Uterus (tissue), 4 donors: ENCODE results near the gene RBMX. TPM values are rescaled to one million over a fixed set of nuclear protein-coding genes. Genes with fewer than 3 reads are reported as not detected.

Source experiments
- DNase-seq, 2 donors: peaks; one replicate each; pipeline ENCODE4 v3.0.0-alpha.2; 2019 to 2020
- H3K27ac ChIP-seq, 2 donors: fragments of 200-600 bp; sonication (generic); 1 replicate in 1 of 2; 2 replicates in 1 of 2; pipeline ENCODE4 v1.5.1; 2016 to 2018
- H3K27me3 ChIP-seq, 2 donors: fragments of 200-600 bp; sonication (generic); one replicate each; pipeline ENCODE4 v1.5.1; 2018 to 2019; ENCODE audit warnings: control low read depth in 1 of 2
- H3K36me3 ChIP-seq, 2 donors: fragments of 200-600 bp; sonication (generic); one replicate each; pipeline ENCODE4 v1.5.1; 2019; ENCODE audit warnings: control low read depth in 1 of 2
- H3K4me1 ChIP-seq, 2 donors: fragments of 200-600 bp; sonication (generic); one replicate each; pipeline ENCODE4 v1.5.1; 2018 to 2019; ENCODE audit warnings: control low read depth in 1 of 2
- H3K4me3 ChIP-seq, 2 donors: fragments of 200-600 bp; sonication (generic); 1 replicate in 1 of 2; 2 replicates in 1 of 2; pipeline ENCODE4 v1.5.1; 2018 to 2019; ENCODE audit warnings: mild to moderate bottlenecking in 1 of 2
- H3K9me3 ChIP-seq, 2 donors: fragments of 200-600 bp; sonication (generic); one replicate each; pipeline ENCODE4 v1.5.1; 2019; ENCODE audit warnings: control low read depth in 1 of 2
- POLR2A ChIP-seq, 2 donors: fragments of 450-650 bp; IDR thresholded peaks; one replicate each; pipeline ENCODE4 v1.6.1; 2016; ENCODE audit warnings: antibody characterized with exemption in 2 of 2, mild to moderate bottlenecking in 1 of 2, moderate library complexity in 1 of 2
- intact Hi-C: fragments of 100-400 bp; cut with DNase I; formaldehyde crosslinking; loops from one replicate; pipeline ENCODE4 v1.15.1; 2023; ENCODE audit warnings: low total_unique reads
- small RNA-seq: library from RNA; depleted of rRNA; stranded (forward); fragments of <200 nt; gene quantifications from one replicate; pipeline ENCODE3, GENCODE V24; 2016
- total RNA-seq, 4 donors: library from RNA; depleted of rRNA in 3 of 4; stranded (reverse); fragments of >200 nt in 3 of 4; gene quantifications; one replicate each; pipeline versions ENCODE4 v1.1.0 to v1.2.4, GENCODE V29; 2014 to 2023
- TF ChIP-seq, protein P1 (sequence below), 4 experiments: fragments of 200-600 bp in 2 of 4; fragments of 450-650 bp in 2 of 4; sonication (generic) in 2 of 4; IDR thresholded peaks; one replicate each; pipeline ENCODE4 v1.5.1; 2016 to 2019; ENCODE audit warnings: antibody characterized with exemption in 4 of 4, mild to moderate bottlenecking in 2 of 4, moderate library complexity in 1 of 4
- donor health status: DM: yes; HTN: yes; CAD: no.

RBMX gene
- total RNA-seq, 4 donors from 2014 or later: 231 to 478 (median 248) TPM

DNA sequence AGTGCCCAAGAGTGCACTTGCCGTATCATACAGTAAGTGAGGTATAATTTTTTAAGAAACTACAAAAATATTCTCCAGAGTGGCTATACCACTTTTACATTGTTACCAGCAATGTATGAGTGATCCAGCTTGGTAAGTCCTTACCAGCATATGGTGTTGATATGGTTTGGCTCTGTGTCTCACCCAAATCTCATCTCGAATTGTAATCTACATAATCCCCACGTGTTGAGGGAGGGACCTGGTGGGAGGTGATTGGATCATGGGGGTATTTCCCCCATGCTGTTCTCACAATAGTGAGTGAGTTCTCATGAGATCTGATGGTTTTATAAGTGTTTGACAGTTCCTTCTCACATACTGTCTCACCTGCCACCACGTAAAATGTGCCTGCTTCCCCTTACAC, 44.8 kb downstream of the RBMX start:
- peaks cover 0 to 3% of the 10 kb centered on the region in 2 donors for H3K36me3 ChIP-seq
- H3K27ac ChIP-seq: no peak overlapping the region
- no peaks in the 10 kb centered on the region for H3K9me3 ChIP-seq
- intact Hi-C loops: no loop called here
- no peak for TF ChIP-seq POLR2A (IDR thresholded peaks at IDR 0.05)
- TF ChIP-seq, protein P1, sequence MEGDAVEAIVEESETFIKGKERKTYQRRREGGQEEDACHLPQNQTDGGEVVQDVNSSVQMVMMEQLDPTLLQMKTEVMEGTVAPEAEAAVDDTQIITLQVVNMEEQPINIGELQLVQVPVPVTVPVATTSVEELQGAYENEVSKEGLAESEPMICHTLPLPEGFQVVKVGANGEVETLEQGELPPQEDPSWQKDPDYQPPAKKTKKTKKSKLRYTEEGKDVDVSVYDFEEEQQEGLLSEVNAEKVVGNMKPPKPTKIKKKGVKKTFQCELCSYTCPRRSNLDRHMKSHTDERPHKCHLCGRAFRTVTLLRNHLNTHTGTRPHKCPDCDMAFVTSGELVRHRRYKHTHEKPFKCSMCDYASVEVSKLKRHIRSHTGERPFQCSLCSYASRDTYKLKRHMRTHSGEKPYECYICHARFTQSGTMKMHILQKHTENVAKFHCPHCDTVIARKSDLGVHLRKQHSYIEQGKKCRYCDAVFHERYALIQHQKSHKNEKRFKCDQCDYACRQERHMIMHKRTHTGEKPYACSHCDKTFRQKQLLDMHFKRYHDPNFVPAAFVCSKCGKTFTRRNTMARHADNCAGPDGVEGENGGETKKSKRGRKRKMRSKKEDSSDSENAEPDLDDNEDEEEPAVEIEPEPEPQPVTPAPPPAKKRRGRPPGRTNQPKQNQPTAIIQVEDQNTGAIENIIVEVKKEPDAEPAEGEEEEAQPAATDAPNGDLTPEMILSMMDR (IDR thresholded peaks at IDR 0.05): no peak
- no peaks in the 10 kb centered on the region for H3K4me1 ChIP-seq
- H3K4me3 ChIP-seq: no peak overlapping the region
- DNase-seq: no peak
- H3K27me3 ChIP-seq: no peaks in the 10 kb centered on the region

DNA sequence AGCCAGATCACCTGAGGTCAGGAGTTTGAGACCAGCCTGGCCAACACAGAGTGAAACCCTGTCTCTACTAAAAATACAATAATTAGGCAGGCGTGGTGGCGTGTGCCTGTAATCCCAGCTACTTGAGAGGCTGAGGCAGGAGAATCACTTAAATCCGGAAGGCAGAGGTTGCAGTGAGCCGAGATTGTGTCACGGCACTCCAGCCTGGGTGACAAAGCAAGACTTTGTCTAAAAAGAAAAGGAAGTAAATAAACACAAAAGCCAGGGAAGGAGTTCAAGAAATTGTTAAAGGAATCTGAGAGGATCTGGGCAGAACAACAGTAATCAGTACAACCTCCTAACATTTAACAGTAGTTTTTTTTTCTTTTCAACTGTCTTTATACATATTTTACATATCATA, 51.1 kb downstream of the RBMX start:
- Histone ChIP-seq H3K9me3 (no peaks in the 10 kb centered on the region), H3K36me3 (peaks cover 0 to 3% of the 10 kb centered on the region in 2 donors), H3K27me3 (no peaks in the 10 kb centered on the region), H3K27ac (no peak overlapping the region), H3K4me1 (no peaks in the 10 kb centered on the region), H3K4me3 (no peak overlapping the region)
- intact Hi-C loops: no loop called here
- no peak for DNase-seq
- TF ChIP-seq, protein P1 (IDR thresholded peaks at IDR 0.05): no peak
- no peak for TF ChIP-seq POLR2A (IDR thresholded peaks at IDR 0.05)

DNA sequence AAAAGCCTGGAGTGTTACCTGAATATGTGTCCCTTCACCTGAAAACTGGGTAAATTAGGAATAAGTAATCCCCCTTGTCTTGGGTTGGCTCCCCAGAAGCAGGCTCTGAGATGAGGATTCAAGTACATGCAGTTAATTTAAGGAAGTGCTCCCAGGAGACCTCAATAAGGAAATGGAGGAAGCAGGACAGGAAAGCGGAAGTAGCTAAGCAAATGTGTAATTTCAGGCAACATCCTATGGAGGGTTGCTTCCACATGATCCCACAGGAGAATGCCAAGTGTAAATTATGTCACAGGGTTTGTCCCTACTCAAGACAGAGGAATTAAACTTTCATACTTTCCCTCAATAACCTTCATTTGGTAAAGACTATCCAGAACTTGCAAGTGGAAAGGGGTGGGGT, 51.7 kb downstream of the RBMX start:
- Histone ChIP-seq H3K27ac (no peak overlapping the region), H3K4me1 (no peaks in the 10 kb centered on the region), H3K36me3 (peaks cover 0 to 3% of the 10 kb centered on the region in 2 donors), H3K4me3 (no peak overlapping the region), H3K27me3 (no peaks in the 10 kb centered on the region), H3K9me3 (no peaks in the 10 kb centered on the region)
- intact Hi-C loops: no loop called here
- no peak for DNase-seq
- TF ChIP-seq, protein P1 (IDR thresholded peaks at IDR 0.05): no peak
- no peak for TF ChIP-seq POLR2A (IDR thresholded peaks at IDR 0.05)

DNA sequence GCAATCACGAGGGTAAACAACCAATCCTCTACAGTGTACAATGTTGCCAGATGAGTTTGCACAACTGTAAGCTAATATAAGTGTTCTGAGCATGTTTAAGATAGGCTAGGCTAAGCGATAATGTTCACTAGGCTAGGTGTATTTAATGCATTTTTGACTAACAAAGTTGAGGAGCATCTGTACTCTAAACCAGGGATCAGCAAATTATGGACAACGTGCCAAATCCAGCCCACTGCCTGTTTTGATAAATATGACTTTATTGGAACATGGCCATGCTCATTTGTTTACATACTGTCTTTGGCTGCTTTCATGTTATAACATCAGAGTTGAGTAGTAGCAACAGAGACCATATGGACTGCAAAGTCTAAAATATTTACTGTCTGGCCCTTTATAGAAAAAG, 53.5 kb downstream of the RBMX start:
- no peaks in the 10 kb centered on the region for H3K9me3 ChIP-seq
- no peaks in the 10 kb centered on the region for H3K27me3 ChIP-seq
- intact Hi-C loops: no loop called here
- no peak overlapping the region for H3K27ac ChIP-seq
- TF ChIP-seq, protein P1 (IDR thresholded peaks at IDR 0.05): no peak
- TF ChIP-seq POLR2A (IDR thresholded peaks at IDR 0.05): no peak
- peaks cover 0 to 3% of the 10 kb centered on the region in 2 donors for H3K36me3 ChIP-seq
- no peak overlapping the region for H3K4me3 ChIP-seq
- H3K4me1 ChIP-seq: no peaks in the 10 kb centered on the region
- DNase-seq: no peak

DNA sequence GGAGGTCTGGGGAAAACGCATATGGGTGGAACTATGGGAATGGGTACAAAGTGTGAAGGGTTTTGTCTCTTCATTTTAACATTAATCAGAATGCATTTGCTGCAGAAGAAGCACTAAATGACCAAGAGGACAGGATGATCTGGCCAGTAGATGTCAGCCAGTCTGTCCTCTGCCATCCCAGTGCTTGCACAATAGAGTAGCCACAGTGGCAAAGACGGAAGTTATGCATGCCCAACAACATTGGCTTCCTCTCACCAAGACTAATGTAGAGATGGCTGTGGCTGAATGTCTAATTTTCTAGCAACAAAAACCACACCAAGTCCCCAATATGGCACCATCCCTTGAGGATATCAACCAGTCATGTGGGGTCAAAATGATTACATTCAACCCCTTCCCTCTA, 54.8 kb downstream of the RBMX start:
- intact Hi-C loops: no loop called here
- no peak for TF ChIP-seq POLR2A (IDR thresholded peaks at IDR 0.05)
- TF ChIP-seq, protein P1 (IDR thresholded peaks at IDR 0.05): no peak

More for the DNA sequence above, 54.8 kb downstream of the RBMX start:
- H3K4me1 ChIP-seq: no peaks in the 10 kb centered on the region
- H3K27me3 ChIP-seq: no peaks in the 10 kb centered on the region
- H3K9me3 ChIP-seq: no peaks in the 10 kb centered on the region
- no peaks in the 10 kb centered on the region for H3K36me3 ChIP-seq
- no peak overlapping the region for H3K27ac ChIP-seq
- no peak for DNase-seq
- no peak overlapping the region for H3K4me3 ChIP-seq

Small RNAs within 50 kb of the gene (small RNA-seq; reads per million reads assigned to genes)
- not detected for gene SNORD61

Other genes starting within 250 kb of the RBMX start
- under 1 TPM in 1 of 4 donors, not detected in 3; 0.21 TPM for gene CD40LG, start 232.6 kb downstream of the RBMX start, total RNA-seq
- gene ARHGEF6, start 99.8 kb downstream of the RBMX start, total RNA-seq: 10 to 100 TPM; 19.7 to 26.9 (median 24.7) TPM
- not detected for gene GPR101, start 153.3 kb upstream of the RBMX start, total RNA-seq